ENCODE data around the gene MAP4K2. TPM values are rescaled to one million over a fixed set of nuclear protein-coding genes. Genes with fewer than 3 reads are reported as not detected.
A peak's percentile ranks its signal among the peaks of the same experiment; 100 is the strongest.

The MAP4K2 gene
- total and polyA plus RNA-seq, 2 experiments from 2014 or later: 9.9 to 42.6 TPM

- Histone ChIP-seq H3K36me3 (ENCODE audit: insufficient read depth) (no peaks in the 10 kb centered on the region), H3K4me2 (no peak overlapping the region), H3K27me3 (ENCODE audit: insufficient read depth) (no peaks in the 10 kb centered on the region), H3K79me2 (replicated peaks; ENCODE audit: insufficient read depth) (no peaks in the 10 kb centered on the region), H4K20me1 (replicated peaks; ENCODE audit: insufficient read depth) (no peaks in the 10 kb centered on the region), H3K4me1 (ENCODE audit: insufficient read depth) (peaks cover 4% of the 10 kb centered on the region; the same call in 1 of the 2 replicates), H2AFZ (no peak overlapping the region), H3K9me2 (ENCODE audit: insufficient read depth) (no peaks in the 10 kb centered on the region), H3F3A (replicated peaks; ENCODE audit: low read depth) (peaks cover 8% of the 10 kb centered on the region; the same call in 1 of the 2 replicates), H3K27ac (ENCODE audit: low read depth) (no peak overlapping the region), H3K4me3 (no peak overlapping the region)
- Mint-ChIP-seq H3K27me3 (ENCODE audit: insufficient read depth, low read depth, poor library complexity) (peaks cover 4% of the 10 kb centered on the region), H3K9me3 (no peaks in the 10 kb centered on the region), H3K4me1 (peaks cover 11% of the 10 kb centered on the region), H3K4me3 (peak overlapping the region; percentile 15; the same call in 1 of the 3 replicates), H3K36me3 (ENCODE audit: low read depth) (no peaks in the 10 kb centered on the region; the same call in 1 of the 3 replicates), H3K27ac (no peak overlapping the region)
- DNase-seq (ENCODE audit: low spot score) (no peak), ATAC-seq (no peak)
- no peak for TF ChIP-seq ZNF462 (CRISPR knock-in tag; IDR thresholded peaks at IDR 0.05)
- no peak for TF ChIP-seq CTCF (conservative IDR thresholded peaks at IDR 0.05; ENCODE audit: low read depth in 2 of 2)
- no peak for TF ChIP-seq JUNB (IDR thresholded peaks at IDR 0.05; ENCODE audit: unreplicated experiment)
- TF ChIP-seq REST (IDR thresholded peaks at IDR 0.05; ENCODE audit: unreplicated experiment): no peak
- no peak for TF ChIP-seq STAT1 (IDR thresholded peaks at IDR 0.05; ENCODE audit: unreplicated experiment)
- no peak for TF ChIP-seq ETS1 (IDR thresholded peaks at IDR 0.05)
- no peak for TF ChIP-seq ZNF331 (CRISPR knock-in tag; IDR thresholded peaks at IDR 0.05; ENCODE audit: low read depth)
- no peak for TF ChIP-seq ZNF114 (CRISPR knock-in tag; IDR thresholded peaks at IDR 0.05)
- no peak for TF ChIP-seq NANOG (IDR thresholded peaks at IDR 0.05; ENCODE audit: borderline replicate concordance)
- no peak for TF ChIP-seq EZH2 (IDR thresholded peaks at IDR 0.05; ENCODE audit: low read depth, unreplicated experiment)
- no peak for TF ChIP-seq EZH2phosphoT487 (IDR thresholded peaks at IDR 0.05; ENCODE audit: unreplicated experiment)
- no peak for TF ChIP-seq POLR2AphosphoS5 (IDR thresholded peaks at IDR 0.05; ENCODE audit: low read depth)
- no peak for TF ChIP-seq CREB1 (CRISPR knock-in tag; IDR thresholded peaks at IDR 0.05; ENCODE audit: low read depth)
These were observed 3.3 kb downstream of the MAP4K2 start for GRCh38 chr11:64799623-64800302.
